ENCODE measurements around the gene MPPED2. TPM values are rescaled to one million over a fixed set of nuclear protein-coding genes. Genes with fewer than 3 reads are reported as not detected.

The MPPED2 gene
- total RNA-seq, 4 donors from 2014 or later = 2.2 to 4.6 (median 3.3) TPM

- Histone ChIP-seq H3K9me3 (no peaks in the 10 kb centered on the region), H3K27me3 (no peaks in the 10 kb centered on the region), H3K4me3 (no peak overlapping the region), H3K4me1 (peaks cover 0 to 21% (median 11%) of the 10 kb centered on the region in 4 donors), H3K27ac (replicated peaks in 1 of 4) (no peak overlapping the region), H3K36me3 (peaks cover 0 to 5% (median 0%) of the 10 kb centered on the region in 4 donors)
- no peak for DNase-seq (ENCODE audit: extremely low spot score)
- intact Hi-C loops (cut with DNase I) = no loop called here
- TF ChIP-seq POLR2A (IDR thresholded peaks at IDR 0.05; ENCODE audit: low read depth) (no peak), POLR2AphosphoS5 (IDR thresholded peaks at IDR 0.05) (no peak), CTCF (IDR thresholded peaks at IDR 0.05) (no peak), EP300 (IDR thresholded peaks at IDR 0.05) (no peak)
- 57% methylated on average over 2 of the region's 2 CpGs for WGBS
Observed at GRCh38 chr11:30412509-30412908, 173.6 kb downstream of the MPPED2 start.

GRCh38 chr11:30411383-30411782, 174.8 kb downstream of the MPPED2 start:
- Histone ChIP-seq H3K4me1 (peaks cover 4 to 30% (median 13%) of the 10 kb centered on the region in 4 donors), H3K36me3 (peaks cover 0 to 5% (median 0%) of the 10 kb centered on the region in 4 donors), H3K4me3 (no peak overlapping the region), H3K9me3 (no peaks in the 10 kb centered on the region), H3K27me3 (no peaks in the 10 kb centered on the region), H3K27ac (replicated peaks in 1 of 4) (no peak overlapping the region)
- no peak for DNase-seq (ENCODE audit: extremely low spot score)
- TF ChIP-seq POLR2AphosphoS5 (IDR thresholded peaks at IDR 0.05) (no peak), CTCF (IDR thresholded peaks at IDR 0.05) (no peak), POLR2A (IDR thresholded peaks at IDR 0.05; ENCODE audit: low read depth) (no peak), EP300 (IDR thresholded peaks at IDR 0.05) (no peak)
- intact Hi-C loops (cut with DNase I) = no loop called here
- 71% methylated on average over 7 of the region's 7 CpGs for WGBS

GRCh38 chr11:30406978-30407762, 179.0 kb downstream of the MPPED2 start:
- H3K36me3 ChIP-seq = no peaks in the 10 kb centered on the region
- no peak for DNase-seq (ENCODE audit: extremely low spot score)
- H3K27me3 ChIP-seq = no peaks in the 10 kb centered on the region
- peaks cover 0 to 25% (median 9%) of the 10 kb centered on the region in 4 donors for H3K4me1 ChIP-seq
- no peak for TF ChIP-seq EP300 (IDR thresholded peaks at IDR 0.05)
- no peak for TF ChIP-seq CTCF (IDR thresholded peaks at IDR 0.05)
- TF ChIP-seq POLR2A (IDR thresholded peaks at IDR 0.05; ENCODE audit: low read depth) = no peak
- no peak for TF ChIP-seq POLR2AphosphoS5 (IDR thresholded peaks at IDR 0.05)
- H3K4me3 ChIP-seq = no peak overlapping the region
- no peak overlapping the region for H3K27ac ChIP-seq (replicated peaks in 1 of 4)
- intact Hi-C loops (cut with DNase I) = no loop called here
- 68% methylated on average over 13 of the region's 13 CpGs for WGBS
- H3K9me3 ChIP-seq = no peaks in the 10 kb centered on the region

- 82% methylated on average over 3 of the region's 3 CpGs for WGBS
- no peak overlapping the region for H3K4me3 ChIP-seq
- no peak overlapping the region for H3K27ac ChIP-seq (replicated peaks in 1 of 4)
- intact Hi-C loops (cut with DNase I) = no loop called here
- H3K9me3 ChIP-seq = no peaks in the 10 kb centered on the region
- H3K4me1 ChIP-seq = peaks cover 0 to 13% (median 5%) of the 10 kb centered on the region in 4 donors
- no peaks in the 10 kb centered on the region for H3K36me3 ChIP-seq
- no peaks in the 10 kb centered on the region for H3K27me3 ChIP-seq
- TF ChIP-seq POLR2AphosphoS5 (IDR thresholded peaks at IDR 0.05) = no peak
- TF ChIP-seq CTCF (IDR thresholded peaks at IDR 0.05) = no peak
- no peak for TF ChIP-seq POLR2A (IDR thresholded peaks at IDR 0.05; ENCODE audit: low read depth)
- no peak for TF ChIP-seq EP300 (IDR thresholded peaks at IDR 0.05)
- DNase-seq (ENCODE audit: extremely low spot score) = no peak
Observed at GRCh38 chr11:30405385-30405784, 180.8 kb downstream of the MPPED2 start.

All from esophagus muscularis mucosa (tissue), 4 donors.